ENCODE results near the gene NBR1. TPM values are rescaled to one million over a fixed set of nuclear protein-coding genes. Genes with fewer than 3 reads are reported as not detected.

The NBR1 gene
- total RNA-seq, 1 experiment from 2014 or later, result 60.8 TPM

GRCh38 chr17:43170140-43170765 lies 761 bp upstream of the NBR1 start:
- no peaks in the 10 kb centered on the region for H3K9me3 ChIP-seq (ENCODE audit: control insufficient read depth in 1 of 2, insufficient read depth in 1 of 2, low read depth in 1 of 2, low read length in 2 of 2)
- H3K9me2 ChIP-seq (ENCODE audit: insufficient read depth), result no peaks in the 10 kb centered on the region
- peak overlapping the region; percentile 90 for H3K4me2 ChIP-seq (ENCODE audit: low read length)
- no peaks in the 10 kb centered on the region for H3K27me3 ChIP-seq (ENCODE audit: insufficient read depth, low read length)
- intact Hi-C loops (cut with micrococcal nuclease), result loop anchor here (1.0 to 2.0 kb wide), 2 partner anchors 45 to 147 kb away; partner anchors contain the start of genes BRCA1 and VAT1
- H2AFZ ChIP-seq (ENCODE audit: low read depth, low read length, poor library complexity, severe bottlenecking), result no peak overlapping the region
- no peaks in the 10 kb centered on the region for H4K20me1 ChIP-seq (ENCODE audit: insufficient read depth)
- peaks cover 47% of the 10 kb centered on the region for H3K79me2 ChIP-seq (ENCODE audit: insufficient read depth, low read length)
- DNase-seq (ENCODE audit: low read depth, low spot score), result peak; percentile 96
- H3K36me3 ChIP-seq (ENCODE audit: control insufficient read depth in 1 of 2, insufficient read depth in 2 of 2, low read length in 2 of 2), result no peaks in the 10 kb centered on the region
- H3K27ac ChIP-seq (ENCODE audit: low read depth, low read length), result peak overlapping the region; percentile 72
- POLR2A ChIA-PET, result interaction anchor here (0.6 to 2.9 kb wide), 5 partner anchors 24 to 198 kb away, joined by 3 to 16 read pairs (median 6); no protein-coding TSS in a partner anchor
- no TSS peak for BruUV-seq (replicated peaks)
- H3K4me3 ChIP-seq (replicated peaks in 1 of 2; ENCODE audit: low read depth in 1 of 2, low read length in 2 of 2), result peak overlapping the region; percentile 76 to 98
- peak; percentile 84 for ATAC-seq
- CTCF ChIA-PET, result no interaction called here
- peaks cover 8 to 23% of the 10 kb centered on the region in 2 experiments for H3K4me1 ChIP-seq (ENCODE audit: control insufficient read depth in 1 of 2, insufficient read depth in 2 of 2, low read length in 2 of 2)
- RAD21 ChIA-PET (ENCODE audit: low non-redundant PET in 1 of 2, low total read pairs in 2 of 2, uncharacterized antibody in 2 of 2, unreplicated experiment in 2 of 2), result interaction anchor here in 1 of 2 experiments (0.7 kb wide), 1 partner anchor 162 kb away, joined by 5 read pairs; no protein-coding TSS in a partner anchor
- H3K9ac ChIP-seq (ENCODE audit: low read length), result peak overlapping the region; percentile 86
- TF ChIP-seq ZFX (IDR thresholded peaks at IDR 0.05) (peak; percentile 84; the same call in 1 of the 2 replicates), RAD21 (IDR thresholded peaks at IDR 0.05; ENCODE audit: low read depth) (no peak), EZH2phosphoT487 (IDR thresholded peaks at IDR 0.05; ENCODE audit: borderline replicate concordance) (no peak), SIN3A (IDR thresholded peaks at IDR 0.05; ENCODE audit: low read depth) (peak; percentile 89), TCF7L2 (IDR thresholded peaks at IDR 0.05; ENCODE audit: borderline replicate concordance, extremely low read depth, insufficient read depth, insufficient read length) (peak; percentile 5), FOSL1 (IDR thresholded peaks at IDR 0.05; ENCODE audit: low read depth) (no peak), CBX3 (IDR thresholded peaks at IDR 0.05; ENCODE audit: low read depth) (peak; percentile 81; the same call in 1 of the 2 replicates), JUND (IDR thresholded peaks at IDR 0.05) (no peak), REST (IDR thresholded peaks at IDR 0.05; ENCODE audit: low read depth) (no peak), POLR2AphosphoS5 (IDR thresholded peaks at IDR 0.05; ENCODE audit: low read depth, low read length) (peak; percentile 71), ZNF274 (IDR thresholded peaks at IDR 0.05; ENCODE audit: low read depth, low read length) (no peak), CEBPB (IDR thresholded peaks at IDR 0.05; ENCODE audit: low read depth) (peak; percentile 79), POLR2A (IDR thresholded peaks at IDR 0.05; ENCODE audit: borderline replicate concordance, extremely low read depth, insufficient read depth, insufficient read length) (no peak), SP1 (IDR thresholded peaks at IDR 0.05; ENCODE audit: low read depth) (peak; percentile 94), EZH2 (IDR thresholded peaks at IDR 0.05) (no peak), ELF1 (IDR thresholded peaks at IDR 0.05; ENCODE audit: borderline replicate concordance, low read depth) (peak; percentile 92), YY1 (IDR thresholded peaks at IDR 0.05; ENCODE audit: extremely low read depth, insufficient replicate concordance, low read depth, low read length) (peak; percentile 27), SRF (IDR thresholded peaks at IDR 0.05; ENCODE audit: low read depth) (peak; percentile 91), EGR1 (IDR thresholded peaks at IDR 0.05; ENCODE audit: low read depth) (no peak; the same call in 1 of the 2 replicates)
- TF ChIP-seq, protein P1, sequence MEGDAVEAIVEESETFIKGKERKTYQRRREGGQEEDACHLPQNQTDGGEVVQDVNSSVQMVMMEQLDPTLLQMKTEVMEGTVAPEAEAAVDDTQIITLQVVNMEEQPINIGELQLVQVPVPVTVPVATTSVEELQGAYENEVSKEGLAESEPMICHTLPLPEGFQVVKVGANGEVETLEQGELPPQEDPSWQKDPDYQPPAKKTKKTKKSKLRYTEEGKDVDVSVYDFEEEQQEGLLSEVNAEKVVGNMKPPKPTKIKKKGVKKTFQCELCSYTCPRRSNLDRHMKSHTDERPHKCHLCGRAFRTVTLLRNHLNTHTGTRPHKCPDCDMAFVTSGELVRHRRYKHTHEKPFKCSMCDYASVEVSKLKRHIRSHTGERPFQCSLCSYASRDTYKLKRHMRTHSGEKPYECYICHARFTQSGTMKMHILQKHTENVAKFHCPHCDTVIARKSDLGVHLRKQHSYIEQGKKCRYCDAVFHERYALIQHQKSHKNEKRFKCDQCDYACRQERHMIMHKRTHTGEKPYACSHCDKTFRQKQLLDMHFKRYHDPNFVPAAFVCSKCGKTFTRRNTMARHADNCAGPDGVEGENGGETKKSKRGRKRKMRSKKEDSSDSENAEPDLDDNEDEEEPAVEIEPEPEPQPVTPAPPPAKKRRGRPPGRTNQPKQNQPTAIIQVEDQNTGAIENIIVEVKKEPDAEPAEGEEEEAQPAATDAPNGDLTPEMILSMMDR (IDR thresholded peaks at IDR 0.05 in 2 of 3, conservative IDR thresholded peaks at IDR 0.05 in 1 of 3; ENCODE audit: borderline replicate concordance in 1 of 3, insufficient read depth in 1 of 3, low read depth in 2 of 3, low read length in 2 of 3), result no peak
- TF ChIP-seq, protein P2, sequence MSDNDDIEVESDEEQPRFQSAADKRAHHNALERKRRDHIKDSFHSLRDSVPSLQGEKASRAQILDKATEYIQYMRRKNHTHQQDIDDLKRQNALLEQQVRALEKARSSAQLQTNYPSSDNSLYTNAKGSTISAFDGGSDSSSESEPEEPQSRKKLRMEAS (IDR thresholded peaks at IDR 0.05), result peak; percentile 24; the same call in 1 of the 2 replicates
- TF ChIP-seq, protein P3, sequence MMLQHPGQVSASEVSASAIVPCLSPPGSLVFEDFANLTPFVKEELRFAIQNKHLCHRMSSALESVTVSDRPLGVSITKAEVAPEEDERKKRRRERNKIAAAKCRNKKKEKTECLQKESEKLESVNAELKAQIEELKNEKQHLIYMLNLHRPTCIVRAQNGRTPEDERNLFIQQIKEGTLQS (IDR thresholded peaks at IDR 0.05), result no peak
